GM13977 (cell line): Measurements from ENCODE around the gene PARVG.

Experiments used
- DNase-seq: peaks from one replicate; pipeline ENCODE4 v3.0.0; 2012; ENCODE audit warnings: low spot score
- CTCF ChIP-seq: IDR thresholded peaks from 2 replicates; pipeline ENCODE4 v1.5.1; 2012; ENCODE audit warnings: mild to moderate bottlenecking, control low read depth; ENCODE audit not compliant: insufficient read depth; ENCODE audit errors: extremely low read depth, missing control alignments
- in situ Hi-C: fragments of 300-500 bp; cut with MboI; formaldehyde crosslinking; loops from one replicate; pipeline ENCODE4 v1.12.0; 2022; ENCODE audit warnings: low sequenced_read_pairs, low pct_unique_long_range_greater_than_20kb, mixed read lengths, inconsistent platforms; ENCODE audit not compliant: unreplicated experiment

PARVG gene

GRCh38 chr22:44136112-44136511, 44.6 kb upstream of the PARVG start:
- TF ChIP-seq CTCF = no peak
- DNase-seq = no peak
- in situ Hi-C loops = no loop called here

- in situ Hi-C loops = no loop called here
- TF ChIP-seq CTCF = no peak
- no peak for DNase-seq
These were observed 43.9 kb upstream of the PARVG start for GRCh38 chr22:44136786-44137185.

GRCh38 chr22:44137415-44137814, 43.3 kb upstream of the PARVG start:
- DNase-seq = no peak
- in situ Hi-C loops = no loop called here
- TF ChIP-seq CTCF = no peak

GRCh38 chr22:44139773-44140172, 41.0 kb upstream of the PARVG start:
- DNase-seq = no peak
- in situ Hi-C loops = no loop called here
- no peak for TF ChIP-seq CTCF

- in situ Hi-C loops = no loop called here
- TF ChIP-seq CTCF = no peak
- DNase-seq = no peak
These were observed 38.2 kb upstream of the PARVG start for GRCh38 chr22:44142421-44143104.

- DNase-seq = no peak
- TF ChIP-seq CTCF = no peak
- in situ Hi-C loops = no loop called here
These were observed 37.6 kb upstream of the PARVG start for GRCh38 chr22:44143105-44143474.
